Tibial nerve (tissue), 4 donors: ENCODE data around the gene CADPS. TPM values are rescaled to one million over a fixed set of nuclear protein-coding genes. Genes with fewer than 3 reads are reported as not detected.

Experiments
- DNase-seq, 2 donors: peaks; one replicate each; pipeline ENCODE4 v3.0.0-alpha.2; 2019; ENCODE audit warnings: low spot score in 2 of 2
- H3K27ac ChIP-seq, 4 donors: fragments of 200-600 bp; sonication (generic) in 3 of 4; one replicate each; pipeline ENCODE4 v1.5.1; 2017 to 2019; ENCODE audit warnings: mild to moderate bottlenecking in 1 of 4
- H3K27me3 ChIP-seq, 2 donors: fragments of 200-600 bp; sonication (generic) in 1 of 2; one replicate each; pipeline versions ENCODE4 v1.5.1 to v1.6.0; 2017 to 2019
- H3K36me3 ChIP-seq, 3 donors: fragments of 200-600 bp; sonication (generic); one replicate each; pipeline ENCODE4 v1.5.1; 2018 to 2019
- H3K4me1 ChIP-seq, 4 donors: fragments of 200-600 bp; sonication (generic) in 3 of 4; one replicate each; pipeline ENCODE4 v1.5.1; 2017 to 2019
- H3K4me3 ChIP-seq, 4 donors: fragments of 200-600 bp; sonication (generic) in 3 of 4; one replicate each; pipeline ENCODE4 v1.5.1; 2017 to 2019; ENCODE audit warnings: mild to moderate bottlenecking in 1 of 4, moderate library complexity in 1 of 4
- H3K9me3 ChIP-seq, 4 donors: fragments of 200-600 bp; sonication (generic) in 3 of 4; one replicate each; pipeline ENCODE4 v1.5.1; 2017 to 2019
- CTCF ChIP-seq, 5 experiments: fragments of 200-600 bp in 3 of 5; fragments of 450-650 bp in 2 of 5; sonication (generic) in 3 of 5; IDR thresholded peaks; one replicate each; pipeline ENCODE4 v1.5.1; 2016 to 2019; ENCODE audit warnings: antibody characterized with exemption in 5 of 5, mild to moderate bottlenecking in 3 of 5, moderate library complexity in 2 of 5
- EP300 ChIP-seq, 2 donors: sonication (generic); formaldehyde crosslinking; IDR thresholded peaks; one replicate each; pipeline ENCODE4 v1.6.1; 2017; ENCODE audit warnings: antibody characterized with exemption in 2 of 2, mild to moderate bottlenecking in 1 of 2
- POLR2A ChIP-seq, 2 donors: fragments of 450-650 bp; IDR thresholded peaks; one replicate each; pipeline ENCODE4 v1.6.1; 2017; ENCODE audit warnings: antibody characterized with exemption in 2 of 2, mild to moderate bottlenecking in 2 of 2, moderate library complexity in 2 of 2
- WGBS, 2 donors: methylation state at CpG; one replicate each; pipeline ENCODE4 v1.1.5; 2018; 5-methylcytosine and 5-hydroxymethylcytosine counted together
- total RNA-seq, 4 donors: library from RNA; depleted of rRNA; stranded (reverse); fragments of >200 nt; gene quantifications; one replicate each; pipeline ENCODE4 v1.1.0, GENCODE V29; 2016

The CADPS gene
- total RNA-seq, 4 donors from 2014 or later: 16.2 to 16.7 TPM; not detected in 2

- TF ChIP-seq POLR2A (IDR thresholded peaks at IDR 0.05) (no peak), EP300 (IDR thresholded peaks at IDR 0.05) (no peak), CTCF (IDR thresholded peaks at IDR 0.05) (no peak)
- 77 to 88% methylated on average over 2 of the region's 2 CpGs for WGBS, 2 donors
- Histone ChIP-seq H3K27me3 (no peaks in the 10 kb centered on the region), H3K9me3 (no peaks in the 10 kb centered on the region), H3K4me1 (no peaks in the 10 kb centered on the region), H3K4me3 (no peak overlapping the region), H3K27ac (no peak overlapping the region), H3K36me3 (no peaks in the 10 kb centered on the region)
- DNase-seq: no peak
These were observed 333.0 kb downstream of the CADPS start for GRCh38 chr3:62542185-62542584.

- 91 to 92% methylated on average over 1 of the region's 1 CpG for WGBS, 2 donors
- no peak overlapping the region for H3K27ac ChIP-seq
- no peak overlapping the region for H3K4me3 ChIP-seq
- H3K9me3 ChIP-seq: no peaks in the 10 kb centered on the region
- H3K27me3 ChIP-seq: no peaks in the 10 kb centered on the region
- H3K36me3 ChIP-seq: no peaks in the 10 kb centered on the region
- TF ChIP-seq CTCF (IDR thresholded peaks at IDR 0.05) (no peak), POLR2A (IDR thresholded peaks at IDR 0.05) (no peak), EP300 (IDR thresholded peaks at IDR 0.05) (no peak)
- no peaks in the 10 kb centered on the region for H3K4me1 ChIP-seq
- no peak for DNase-seq
These were observed 335.5 kb downstream of the CADPS start for GRCh38 chr3:62539762-62540161.

GRCh38 chr3:62538691-62539356, 336.4 kb downstream of the CADPS start:
- Histone ChIP-seq H3K4me1 (no peaks in the 10 kb centered on the region), H3K27me3 (no peaks in the 10 kb centered on the region), H3K27ac (no peak overlapping the region), H3K9me3 (no peaks in the 10 kb centered on the region), H3K36me3 (no peaks in the 10 kb centered on the region), H3K4me3 (no peak overlapping the region)
- no peak for DNase-seq
- 11 to 13% methylated on average over 4 of the region's 4 CpGs for WGBS, 2 donors
- TF ChIP-seq CTCF (IDR thresholded peaks at IDR 0.05): no peak
- no peak for TF ChIP-seq POLR2A (IDR thresholded peaks at IDR 0.05)
- TF ChIP-seq EP300 (IDR thresholded peaks at IDR 0.05): no peak

- DNase-seq: no peak
- H3K36me3 ChIP-seq: no peaks in the 10 kb centered on the region
- no peak for TF ChIP-seq CTCF (IDR thresholded peaks at IDR 0.05)
- no peak for TF ChIP-seq POLR2A (IDR thresholded peaks at IDR 0.05)
- TF ChIP-seq EP300 (IDR thresholded peaks at IDR 0.05): no peak
These were observed 340.9 kb downstream of the CADPS start for GRCh38 chr3:62534326-62534725.

GRCh38 chr3:62532796-62533195, 342.4 kb downstream of the CADPS start:
- TF ChIP-seq CTCF (IDR thresholded peaks at IDR 0.05): no peak
- no peak for TF ChIP-seq POLR2A (IDR thresholded peaks at IDR 0.05)
- no peak for TF ChIP-seq EP300 (IDR thresholded peaks at IDR 0.05)
- Histone ChIP-seq H3K27ac (no peak overlapping the region), H3K36me3 (no peaks in the 10 kb centered on the region), H3K27me3 (no peaks in the 10 kb centered on the region), H3K9me3 (no peaks in the 10 kb centered on the region), H3K4me3 (no peak overlapping the region), H3K4me1 (no peaks in the 10 kb centered on the region)
- no peak for DNase-seq
- 90 to 95% methylated on average over 9 of the region's 9 CpGs for WGBS, 2 donors

More at GRCh38 chr3:62534326-62534725, 340.9 kb downstream of the CADPS start:
- no peaks in the 10 kb centered on the region for H3K9me3 ChIP-seq
- 75 to 81% methylated on average over 7 of the region's 7 CpGs for WGBS, 2 donors
- no peak overlapping the region for H3K27ac ChIP-seq
- no peaks in the 10 kb centered on the region for H3K4me1 ChIP-seq
- H3K4me3 ChIP-seq: no peak overlapping the region
- no peaks in the 10 kb centered on the region for H3K27me3 ChIP-seq
